NK-92 treated with Interleukin-12 subunit alpha and Interleukin-12 subunit beta, amount 100 ng/mL, for 24 hours (cell line): ENCODE measurements around the gene AKT3.

ENCODE experiments used
- DNase-seq: peaks from one replicate; lab custom pipeline; 2025; lab: John Stamatoyannopoulos, UW

The AKT3 gene

GRCh38 chr1:243507001-243507671 is 342.9 kb downstream of the AKT3 start:
- DNase-seq: no peak

- no peak for DNase-seq
Observed at GRCh38 chr1:243505986-243506689, 343.9 kb downstream of the AKT3 start.

GRCh38 chr1:243503155-243503554 is 346.9 kb downstream of the AKT3 start:
- no peak for DNase-seq

- no peak for DNase-seq
Observed at GRCh38 chr1:243501002-243501401, 349.0 kb downstream of the AKT3 start.

- no peak for DNase-seq
Observed at GRCh38 chr1:243500512-243500911, 349.5 kb downstream of the AKT3 start.

GRCh38 chr1:243499711-243500110 is 350.3 kb downstream of the AKT3 start:
- no peak for DNase-seq

- no peak for DNase-seq
Observed at GRCh38 chr1:243499248-243499647, 350.8 kb downstream of the AKT3 start.

- no peak for DNase-seq
Observed at GRCh38 chr1:243497939-243498681, 351.9 kb downstream of the AKT3 start.

- DNase-seq: no peak
Observed at GRCh38 chr1:243496806-243497205, 353.2 kb downstream of the AKT3 start.

- no peak for DNase-seq
Observed at GRCh38 chr1:243496187-243496646, 353.8 kb downstream of the AKT3 start.

GRCh38 chr1:243495442-243496186 is 354.4 kb downstream of the AKT3 start:
- no peak for DNase-seq

GRCh38 chr1:243494741-243495431 is 355.2 kb downstream of the AKT3 start:
- no peak for DNase-seq

- DNase-seq: no peak
Observed at GRCh38 chr1:243493156-243494129, 356.6 kb downstream of the AKT3 start.

GRCh38 chr1:243490748-243491686 is 359.0 kb downstream of the AKT3 start:
- no peak for DNase-seq

GRCh38 chr1:243489681-243490546 is 360.1 kb downstream of the AKT3 start:
- DNase-seq: no peak

GRCh38 chr1:243489158-243489527 is 360.9 kb downstream of the AKT3 start:
- no peak for DNase-seq

GRCh38 chr1:243488459-243489157 is 361.4 kb downstream of the AKT3 start:
- no peak for DNase-seq
